Caco-2 (cell line): ENCODE results near the gene LGALS16. TPM values are rescaled to one million over a fixed set of nuclear protein-coding genes. Genes with fewer than 3 reads are reported as not detected.

Source experiments
- BruUV-seq: library from RNA; stranded (reverse); fragments of 400-500 nt; replicated peaks from 2 replicates; lab custom pipeline; 2021; lab: Mats Ljungman, UMichigan
- CTCF ChIA-PET: fragments of 300-600 bp; sonication (Branson Sonifier 250); formaldehyde crosslinking; loops from one replicate; lab custom pipeline; 2022; ENCODE audit warnings: antibody characterized with exemption; lab: Charles Lee
- POLR2A ChIA-PET: fragments of 300-600 bp; sonication (Branson Sonifier 250); formaldehyde crosslinking; loops from one replicate; lab custom pipeline; 2022; ENCODE audit warnings: antibody characterized with exemption; lab: Charles Lee
- DNase-seq, 2 experiments: peaks; one replicate each; pipeline versions ENCODE4 v3.0.0 to v3.0.0-alpha.2; 2020 to 2022
- H3K27me3 ChIP-seq: replicated peaks from 2 replicates; pipeline ENCODE4 v1.6.0; 2011; ENCODE audit warnings: low read length; ENCODE audit not compliant: control insufficient read depth, insufficient read depth
- H3K36me3 ChIP-seq: 2 replicates; pipeline ENCODE4 v1.5.1; 2011; ENCODE audit warnings: low read length; ENCODE audit not compliant: control insufficient read depth, insufficient read depth
- H3K4me1 ChIP-seq: fragments of 250-450 bp; sonication (Bioruptor Pico); 2 replicates; pipeline ENCODE4 v1.5.1; 2020; ENCODE audit warnings: mild to moderate bottlenecking
- H3K4me3 ChIP-seq: 2 replicates; pipeline ENCODE4 v1.5.1; 2011; ENCODE audit warnings: low read depth, mild to moderate bottlenecking, control low read depth, low read length
- H3K9me3 ChIP-seq: fragments of 250-450 bp; sonication (Bioruptor Pico); 2 replicates; pipeline ENCODE4 v1.5.1; 2020; ENCODE audit warnings: mild to moderate bottlenecking, moderate library complexity
- H3K27ac Mint-ChIP-seq: one replicate; pipeline ENCODE4 v1.8.0; 2022; ENCODE audit warnings: mixed read lengths; ENCODE audit not compliant: unreplicated experiment
- H3K27me3 Mint-ChIP-seq: one replicate; pipeline ENCODE4 v1.8.0; 2022; ENCODE audit warnings: mixed read lengths; ENCODE audit not compliant: insufficient read depth, unreplicated experiment
- H3K36me3 Mint-ChIP-seq: one replicate; pipeline ENCODE4 v1.8.0; 2022; ENCODE audit warnings: mild to moderate bottlenecking, mixed read lengths; ENCODE audit not compliant: insufficient read depth, unreplicated experiment
- H3K4me1 Mint-ChIP-seq: one replicate; pipeline ENCODE4 v1.8.0; 2022; ENCODE audit warnings: low read depth, mixed read lengths; ENCODE audit not compliant: unreplicated experiment
- H3K4me3 Mint-ChIP-seq: one replicate; pipeline ENCODE4 v1.8.0; 2022; ENCODE audit warnings: mild to moderate bottlenecking, moderate library complexity, mixed read lengths; ENCODE audit not compliant: unreplicated experiment
- H3K9me3 Mint-ChIP-seq: one replicate; pipeline ENCODE4 v1.8.0; 2022; ENCODE audit warnings: mixed read lengths; ENCODE audit not compliant: unreplicated experiment
- intact Hi-C: fragments of 100-400 bp; cut with micrococcal nuclease; formaldehyde crosslinking; loops from one replicate; pipeline ENCODE4 v1.10.0; 2022; ENCODE audit not compliant: unreplicated experiment
- total RNA-seq: library from RNA; stranded (reverse); gene quantifications from 2 replicates; pipeline ENCODE4 v1.2.3, GENCODE V29; 2022
- TF ChIP-seq, protein P1 (sequence below), 2 experiments: fragments of 200-600 bp in 1 of 2; IDR thresholded peaks; 1 replicate in 1 of 2; 2 replicates in 1 of 2; pipeline versions ENCODE4 v1.5.1 to v1.8.0; 2011 to 2022; ENCODE audit warnings: antibody characterized with exemption in 1 of 2, control low read depth in 1 of 2, inconsistent platforms in 1 of 2, low read depth in 1 of 2, low read length in 1 of 2, mild to moderate bottlenecking in 1 of 2, moderate library complexity in 1 of 2; ENCODE audit not compliant: insufficient read depth in 1 of 2, severe bottlenecking in 1 of 2, unreplicated experiment in 1 of 2

LGALS16 gene
- total RNA-seq, 1 experiment from 2014 or later: not detected

DNA sequence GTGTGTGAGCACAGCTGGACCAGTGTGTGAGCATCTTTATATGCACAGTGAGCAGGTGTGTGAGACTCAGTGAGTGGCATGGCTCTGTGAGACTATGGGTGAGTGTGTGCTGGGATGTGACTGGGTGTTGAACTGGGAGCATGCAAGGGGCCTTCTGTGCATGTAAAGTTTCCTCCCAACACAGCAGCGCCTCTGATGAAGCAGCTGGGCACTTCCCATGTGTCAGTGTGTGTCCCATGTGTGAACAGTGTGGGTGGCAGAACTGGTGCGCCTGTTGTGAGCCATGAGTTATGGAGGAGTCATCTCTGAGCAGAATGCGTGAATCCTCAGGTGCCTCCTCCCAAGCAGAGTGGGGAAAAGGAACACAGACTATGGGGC, 24.1 kb downstream of the LGALS16 start:
- Mint-ChIP-seq H3K4me3 (no peak overlapping the region), H3K36me3 (no peaks in the 10 kb centered on the region), H3K9me3 (no peaks in the 10 kb centered on the region), H3K27me3 (peaks cover 11% of the 10 kb centered on the region), H3K27ac (no peak overlapping the region), H3K4me1 (no peaks in the 10 kb centered on the region)
- no TSS peak for BruUV-seq
- no peak for DNase-seq
- ChIA-PET POLR2A (no interaction called here), CTCF (no interaction called here)
- H3K9me3 ChIP-seq: no peaks in the 10 kb centered on the region
- no peaks in the 10 kb centered on the region for H3K36me3 ChIP-seq
- H3K4me1 ChIP-seq: no peaks in the 10 kb centered on the region
- TF ChIP-seq, protein P1, sequence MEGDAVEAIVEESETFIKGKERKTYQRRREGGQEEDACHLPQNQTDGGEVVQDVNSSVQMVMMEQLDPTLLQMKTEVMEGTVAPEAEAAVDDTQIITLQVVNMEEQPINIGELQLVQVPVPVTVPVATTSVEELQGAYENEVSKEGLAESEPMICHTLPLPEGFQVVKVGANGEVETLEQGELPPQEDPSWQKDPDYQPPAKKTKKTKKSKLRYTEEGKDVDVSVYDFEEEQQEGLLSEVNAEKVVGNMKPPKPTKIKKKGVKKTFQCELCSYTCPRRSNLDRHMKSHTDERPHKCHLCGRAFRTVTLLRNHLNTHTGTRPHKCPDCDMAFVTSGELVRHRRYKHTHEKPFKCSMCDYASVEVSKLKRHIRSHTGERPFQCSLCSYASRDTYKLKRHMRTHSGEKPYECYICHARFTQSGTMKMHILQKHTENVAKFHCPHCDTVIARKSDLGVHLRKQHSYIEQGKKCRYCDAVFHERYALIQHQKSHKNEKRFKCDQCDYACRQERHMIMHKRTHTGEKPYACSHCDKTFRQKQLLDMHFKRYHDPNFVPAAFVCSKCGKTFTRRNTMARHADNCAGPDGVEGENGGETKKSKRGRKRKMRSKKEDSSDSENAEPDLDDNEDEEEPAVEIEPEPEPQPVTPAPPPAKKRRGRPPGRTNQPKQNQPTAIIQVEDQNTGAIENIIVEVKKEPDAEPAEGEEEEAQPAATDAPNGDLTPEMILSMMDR (IDR thresholded peaks at IDR 0.05; ENCODE audit: insufficient read depth in 1 of 2, low read depth in 1 of 2, low read length in 1 of 2, severe bottlenecking in 1 of 2, unreplicated experiment in 1 of 2): no peak
- intact Hi-C loops: loop anchor here (2.0 to 10.0 kb wide), 2 partner anchors 85 to 165 kb away; no protein-coding TSS in a partner anchor
- H3K4me3 ChIP-seq: no peak overlapping the region
- no peaks in the 10 kb centered on the region for H3K27me3 ChIP-seq

DNA sequence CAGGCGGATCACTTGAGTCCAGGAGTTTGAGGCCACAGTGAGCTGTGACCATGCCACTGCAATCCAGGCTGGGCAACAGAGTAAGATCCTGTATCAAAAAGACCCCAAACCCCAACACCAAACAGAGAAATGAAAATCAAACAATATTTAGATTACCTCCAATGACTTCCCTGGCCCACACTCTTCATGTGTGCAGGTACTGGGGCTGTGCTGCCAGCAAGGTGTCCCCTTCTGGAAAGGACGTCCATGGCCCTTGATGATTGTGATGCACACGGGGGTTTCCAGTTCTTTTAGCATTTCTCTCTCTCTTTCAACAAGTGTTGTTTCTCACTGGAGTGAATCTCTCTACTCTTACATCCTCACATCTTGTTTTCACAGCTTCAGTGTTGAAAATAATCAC, 24.9 kb downstream of the LGALS16 start:
- Histone ChIP-seq H3K36me3 (no peaks in the 10 kb centered on the region), H3K4me1 (no peaks in the 10 kb centered on the region), H3K9me3 (no peaks in the 10 kb centered on the region), H3K27me3 (no peaks in the 10 kb centered on the region), H3K4me3 (no peak overlapping the region)
- Mint-ChIP-seq H3K36me3 (no peaks in the 10 kb centered on the region), H3K27me3 (peaks cover 11% of the 10 kb centered on the region), H3K4me3 (no peak overlapping the region), H3K9me3 (peaks cover 2% of the 10 kb centered on the region), H3K27ac (no peak overlapping the region), H3K4me1 (no peaks in the 10 kb centered on the region)
- intact Hi-C loops: no loop called here
- ChIA-PET POLR2A (no interaction called here), CTCF (no interaction called here)
- BruUV-seq: no TSS peak
- TF ChIP-seq, protein P1 (IDR thresholded peaks at IDR 0.05; ENCODE audit: insufficient read depth in 1 of 2, low read depth in 1 of 2, low read length in 1 of 2, severe bottlenecking in 1 of 2, unreplicated experiment in 1 of 2): no peak
- DNase-seq: no peak

DNA sequence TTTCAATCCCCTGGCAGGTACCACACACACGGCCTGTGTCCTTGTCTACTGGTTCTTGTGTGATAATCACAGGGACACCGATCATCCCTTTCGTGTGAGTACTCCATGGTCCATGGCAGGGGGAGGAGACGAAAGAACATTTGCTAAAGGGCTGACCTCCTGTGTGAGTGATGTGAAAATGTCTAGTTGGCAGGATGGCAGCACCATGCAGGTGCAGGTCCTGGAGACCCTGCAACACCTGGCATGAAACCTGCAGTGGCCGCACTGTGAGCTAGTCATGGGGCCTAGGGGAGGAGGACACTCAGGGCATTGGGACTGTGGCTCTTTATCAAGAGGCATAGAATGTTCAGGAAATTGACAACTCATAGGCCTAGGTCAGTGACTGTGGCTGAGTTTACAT, 25.7 kb downstream of the LGALS16 start:
- H3K36me3 ChIP-seq: no peaks in the 10 kb centered on the region
- TF ChIP-seq, protein P1 (IDR thresholded peaks at IDR 0.05; ENCODE audit: insufficient read depth in 1 of 2, low read depth in 1 of 2, low read length in 1 of 2, severe bottlenecking in 1 of 2, unreplicated experiment in 1 of 2): no peak
- Mint-ChIP-seq H3K27me3 (peaks cover 9% of the 10 kb centered on the region), H3K4me1 (no peaks in the 10 kb centered on the region), H3K9me3 (peaks cover 10% of the 10 kb centered on the region), H3K27ac (no peak overlapping the region), H3K4me3 (no peak overlapping the region), H3K36me3 (no peaks in the 10 kb centered on the region)
- BruUV-seq: no TSS peak
- no peak overlapping the region for H3K4me3 ChIP-seq
- intact Hi-C loops: no loop called here
- H3K4me1 ChIP-seq: no peaks in the 10 kb centered on the region
- H3K9me3 ChIP-seq: no peaks in the 10 kb centered on the region
- ChIA-PET CTCF (no interaction called here), POLR2A (no interaction called here)
- no peaks in the 10 kb centered on the region for H3K27me3 ChIP-seq
- DNase-seq: no peak
